ENCODE measurements around the gene MCF2L. TPM values are rescaled to one million over a fixed set of nuclear protein-coding genes. Genes with fewer than 3 reads are reported as not detected.
"Not testable (repeated sequence)": the region's sequence is repeated elsewhere in the genome, so short reads cannot be mapped to it uniquely, and the experiment has no call there.

Gene MCF2L
- total RNA-seq, 2 experiments from 2014 or later = 7.9 to 8.7 TPM

DNA sequence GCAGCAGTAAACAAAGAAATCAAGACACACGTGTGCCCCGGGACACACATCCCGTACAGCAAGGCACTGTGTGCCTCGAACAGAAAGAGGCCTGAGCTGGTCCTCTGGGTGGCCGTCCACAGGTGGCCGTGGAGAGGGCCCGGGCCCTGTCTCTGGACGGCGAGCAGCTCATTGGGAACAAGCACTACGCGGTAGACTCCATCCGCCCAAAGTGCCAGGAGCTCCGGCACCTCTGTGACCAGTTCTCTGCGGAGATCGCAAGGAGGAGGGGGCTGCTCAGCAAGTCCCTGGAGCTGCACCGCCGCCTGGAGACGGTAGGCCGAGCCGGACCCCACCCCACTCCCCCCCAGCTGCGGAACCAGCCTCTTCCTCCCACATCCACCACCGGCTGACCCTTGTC is 105.9 kb downstream of the MCF2L start:
- ChIA-PET POLR2A (no interaction called here), CTCF (no interaction called here)

DNA sequence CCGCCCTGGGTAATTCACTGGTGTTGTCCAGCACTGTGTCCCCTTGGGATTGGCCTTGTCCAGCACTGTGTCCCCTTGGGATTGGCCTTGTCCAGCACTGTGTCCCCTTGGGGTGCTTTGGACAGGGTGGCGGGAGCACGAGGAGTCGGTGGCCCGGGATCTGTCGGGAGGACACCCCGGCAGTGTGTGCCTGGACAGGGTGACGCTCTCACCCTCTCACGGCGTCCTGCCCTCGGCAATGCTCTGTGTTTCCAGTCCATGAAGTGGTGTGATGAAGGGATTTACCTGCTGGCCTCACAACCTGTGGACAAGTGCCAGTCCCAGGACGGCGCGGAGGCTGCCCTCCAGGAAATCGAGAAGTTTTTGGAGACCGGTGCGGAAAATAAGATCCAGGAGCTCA is 106.7 kb downstream of the MCF2L start:
- CTCF ChIA-PET = no interaction called here
- POLR2A ChIA-PET = no interaction called here

DNA sequence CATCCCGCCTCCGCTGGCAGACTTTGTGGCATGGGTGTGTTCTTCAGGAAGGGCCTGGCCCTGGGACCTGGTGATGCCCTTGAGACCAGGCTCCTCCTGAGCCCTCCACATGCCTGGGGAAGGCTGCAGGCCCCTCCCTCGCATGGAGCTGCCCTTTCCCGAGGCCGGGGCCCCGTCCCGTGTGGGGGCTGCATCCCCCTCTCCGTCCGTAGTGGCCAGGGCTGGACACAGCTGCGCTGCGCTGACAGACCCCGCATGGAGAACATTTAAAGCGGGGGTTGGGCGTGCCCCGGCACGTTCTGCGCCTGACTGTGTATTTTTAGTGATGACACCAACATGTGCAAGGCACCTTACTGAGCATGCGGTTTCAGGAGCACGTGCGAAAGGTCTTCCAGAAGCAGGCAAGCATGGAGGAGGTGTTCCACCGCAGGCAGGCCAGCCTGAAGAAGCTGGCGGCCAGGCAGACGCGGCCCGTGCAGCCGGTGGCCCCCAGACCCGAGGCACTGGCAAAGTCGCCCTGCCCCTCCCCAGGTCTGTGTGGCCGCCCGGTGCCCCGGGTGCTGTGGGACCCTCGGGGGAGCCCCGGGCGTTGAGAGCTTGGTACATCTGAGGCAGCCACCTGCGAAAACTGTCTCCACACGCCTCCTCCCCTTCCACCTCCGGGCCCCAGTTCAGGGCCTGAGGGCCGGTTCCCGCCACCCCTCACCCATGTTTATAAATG is 107.8 kb downstream of the MCF2L start:
- ChIA-PET CTCF (no interaction called here), POLR2A (no interaction called here)

DNA sequence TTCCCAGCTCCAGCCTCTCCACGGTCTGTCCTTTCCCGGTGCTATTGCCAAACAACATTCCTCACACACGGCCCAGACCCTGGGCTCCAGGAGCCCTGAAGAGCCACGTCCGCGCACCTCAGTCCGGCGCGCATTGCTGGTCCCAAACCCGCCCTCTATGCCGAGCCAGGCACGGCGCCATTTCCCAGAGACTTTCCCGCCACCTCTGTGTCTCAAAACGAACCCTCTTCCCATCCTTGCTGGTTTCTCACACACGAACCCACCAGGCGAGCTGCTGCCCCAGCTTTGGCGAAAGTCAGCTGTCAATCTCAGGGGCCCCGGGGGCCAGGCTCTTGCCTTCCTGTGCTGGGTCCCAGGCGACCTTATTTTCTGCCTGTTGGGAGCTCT is 108.5 kb downstream of the MCF2L start:
- ChIA-PET POLR2A (no interaction called here), CTCF (no interaction called here)

DNA sequence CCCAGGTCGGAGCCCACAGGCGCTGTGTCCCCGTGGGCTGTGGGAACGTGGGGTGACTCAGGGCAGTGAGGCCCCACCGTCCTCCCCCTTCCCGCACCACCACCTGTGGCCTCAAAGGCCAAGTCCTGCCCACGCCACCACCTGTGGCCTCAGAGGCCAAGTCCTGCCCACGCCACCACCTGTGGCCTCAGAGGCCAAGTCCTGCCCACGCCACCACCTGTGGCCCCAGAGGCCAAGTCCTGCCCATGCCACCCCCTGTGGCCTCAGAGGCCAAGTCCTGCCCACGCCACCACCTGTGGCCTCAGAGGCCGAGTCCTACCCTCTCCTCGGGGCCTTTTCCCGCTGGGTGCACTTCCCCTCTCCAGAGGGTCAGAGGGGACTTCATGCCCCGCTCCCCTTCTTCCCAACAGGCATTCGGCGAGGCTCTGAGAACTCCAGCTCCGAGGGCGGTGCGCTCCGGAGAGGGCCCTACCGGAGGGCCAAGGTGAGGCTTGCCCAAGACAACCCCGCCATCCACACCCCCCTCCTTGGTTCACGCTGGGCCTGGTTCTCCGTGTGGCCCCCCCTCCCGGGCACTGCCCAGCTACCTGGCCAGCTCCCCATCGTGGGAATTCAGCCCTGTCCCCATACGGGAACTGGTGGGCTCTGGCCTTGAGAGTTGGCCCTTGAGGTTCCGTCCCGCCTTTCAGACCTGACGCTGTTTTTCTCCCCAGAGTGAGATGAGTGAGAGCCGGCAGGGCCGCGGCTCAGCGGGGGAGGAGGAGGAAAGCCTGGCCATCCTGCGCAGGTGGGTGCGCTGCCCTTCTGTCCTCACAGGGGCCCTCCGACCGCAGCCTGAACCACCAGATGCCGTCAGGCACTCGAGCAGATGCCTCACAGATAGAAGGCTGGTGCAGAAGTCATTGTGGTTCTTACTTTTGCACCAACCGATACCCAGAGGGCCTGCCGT is 109.2 kb downstream of the MCF2L start:
- ChIA-PET CTCF (no interaction called here), POLR2A (no interaction called here)

DNA sequence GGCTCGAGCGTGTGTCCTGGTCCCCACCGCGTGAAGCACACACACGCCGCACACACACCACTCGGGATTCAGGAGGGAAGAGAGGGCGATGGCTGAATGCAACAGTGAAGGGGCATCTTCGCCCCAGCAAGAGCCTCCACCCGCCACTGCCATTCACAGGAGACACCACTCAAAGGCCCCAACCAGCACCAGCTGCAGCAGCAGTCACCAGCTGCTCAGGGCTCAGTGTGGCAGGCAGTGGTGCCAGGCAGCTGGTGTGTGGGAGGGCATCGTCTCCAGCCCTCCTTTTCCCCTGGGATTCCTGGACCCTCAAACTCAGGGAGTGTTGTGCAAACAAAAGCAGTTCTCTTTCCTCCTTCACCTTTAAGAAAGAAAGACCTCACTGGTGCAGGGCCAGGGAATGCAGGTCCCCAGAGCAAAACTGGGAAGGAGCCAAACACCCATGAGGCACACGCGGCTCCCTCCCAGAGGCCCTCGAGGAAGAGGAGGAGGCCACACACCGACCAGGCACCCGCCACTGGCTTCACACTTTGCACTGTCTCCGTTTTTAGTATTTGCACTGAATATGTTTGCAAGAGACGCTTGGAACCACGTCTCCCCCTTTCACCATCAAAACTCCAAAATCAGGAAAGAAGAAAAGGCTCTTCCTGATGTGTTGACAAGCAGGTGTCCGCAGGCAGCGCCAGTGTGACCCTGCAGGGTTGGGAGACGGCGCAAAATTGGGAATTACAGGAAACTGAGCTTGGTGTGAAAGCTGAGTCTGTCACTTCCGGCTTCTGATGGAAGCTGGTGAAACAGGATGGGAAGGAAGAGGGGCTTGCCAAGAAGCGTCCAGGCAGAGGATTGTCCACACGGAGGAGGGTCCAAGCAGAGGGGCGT is 110.1 kb downstream of the MCF2L start:
- CTCF ChIA-PET = no interaction called here
- POLR2A ChIA-PET = no interaction called here

DNA sequence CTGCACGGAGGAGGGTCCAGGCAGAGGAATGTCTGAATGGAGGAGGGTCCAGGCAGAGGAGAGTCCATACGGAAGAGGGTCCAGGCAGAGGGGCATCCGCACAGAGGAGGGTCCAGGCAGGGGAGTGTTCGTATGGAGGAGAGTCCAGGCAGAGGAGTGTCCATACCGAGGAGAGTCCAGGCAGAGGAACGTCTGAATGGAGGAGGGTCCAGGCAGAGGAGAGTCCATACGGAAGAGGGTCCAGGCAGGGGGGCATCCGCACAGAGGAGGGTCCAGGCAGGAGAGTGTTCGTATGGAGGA is 110.7 kb downstream of the MCF2L start:
- POLR2A ChIA-PET, CTCF ChIA-PET: not testable (repeated sequence)

DNA sequence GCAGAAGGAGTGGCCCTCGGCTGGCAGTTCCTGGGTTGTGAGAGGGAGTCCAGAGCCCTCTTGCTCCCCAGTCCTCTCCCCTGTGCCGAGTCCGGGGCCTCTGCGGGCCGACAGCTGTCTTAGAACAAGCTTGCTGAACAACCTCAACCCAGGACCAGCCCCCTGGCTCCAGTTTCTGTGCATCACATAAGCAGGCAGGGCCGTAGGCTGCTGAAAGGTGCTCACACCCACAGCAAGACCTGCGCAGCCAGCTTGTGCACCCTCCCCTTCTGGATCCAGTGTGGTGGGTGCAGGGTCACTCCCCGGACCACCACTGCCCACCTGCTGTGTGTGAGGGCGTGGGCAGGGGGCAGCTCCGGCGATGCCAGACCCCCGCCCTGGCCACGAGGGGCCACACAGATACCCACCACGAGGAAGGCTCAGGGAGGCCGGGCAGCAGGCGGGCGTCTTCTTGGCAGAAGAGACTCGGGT is 111.4 kb downstream of the MCF2L start:
- CTCF ChIA-PET = no interaction called here
- POLR2A ChIA-PET = no interaction called here

DNA sequence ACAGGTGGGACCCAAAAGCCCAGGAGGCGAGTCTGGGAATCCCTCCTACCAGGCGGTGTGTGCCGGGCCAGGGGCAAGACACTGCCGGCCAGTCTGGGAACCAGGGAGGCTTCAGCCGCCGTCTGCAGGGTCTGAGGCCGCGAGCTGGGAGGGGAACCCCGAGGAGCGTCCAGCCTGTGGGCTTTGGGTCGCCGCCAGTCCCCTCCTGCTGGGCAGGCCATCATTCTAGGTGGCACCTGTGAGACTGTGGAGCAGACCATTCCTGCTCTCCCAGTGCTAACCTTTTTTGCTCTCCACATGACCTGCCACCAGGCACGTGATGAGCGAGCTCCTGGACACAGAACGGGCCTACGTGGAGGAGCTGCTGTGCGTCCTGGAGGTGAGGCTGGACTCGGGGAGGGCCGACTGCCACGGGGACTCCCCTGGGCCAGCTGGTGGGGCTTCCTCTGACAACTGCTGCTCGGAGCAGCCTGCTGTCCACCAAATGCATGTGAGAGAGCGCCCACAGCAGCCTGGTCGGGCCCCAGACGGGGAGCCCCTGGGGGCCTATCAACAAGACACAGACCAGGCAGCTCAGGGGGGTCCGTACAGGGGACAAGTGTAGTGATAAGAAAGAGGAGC is 112.0 kb downstream of the MCF2L start:
- ChIA-PET CTCF (no interaction called here), POLR2A (no interaction called here)

DNA sequence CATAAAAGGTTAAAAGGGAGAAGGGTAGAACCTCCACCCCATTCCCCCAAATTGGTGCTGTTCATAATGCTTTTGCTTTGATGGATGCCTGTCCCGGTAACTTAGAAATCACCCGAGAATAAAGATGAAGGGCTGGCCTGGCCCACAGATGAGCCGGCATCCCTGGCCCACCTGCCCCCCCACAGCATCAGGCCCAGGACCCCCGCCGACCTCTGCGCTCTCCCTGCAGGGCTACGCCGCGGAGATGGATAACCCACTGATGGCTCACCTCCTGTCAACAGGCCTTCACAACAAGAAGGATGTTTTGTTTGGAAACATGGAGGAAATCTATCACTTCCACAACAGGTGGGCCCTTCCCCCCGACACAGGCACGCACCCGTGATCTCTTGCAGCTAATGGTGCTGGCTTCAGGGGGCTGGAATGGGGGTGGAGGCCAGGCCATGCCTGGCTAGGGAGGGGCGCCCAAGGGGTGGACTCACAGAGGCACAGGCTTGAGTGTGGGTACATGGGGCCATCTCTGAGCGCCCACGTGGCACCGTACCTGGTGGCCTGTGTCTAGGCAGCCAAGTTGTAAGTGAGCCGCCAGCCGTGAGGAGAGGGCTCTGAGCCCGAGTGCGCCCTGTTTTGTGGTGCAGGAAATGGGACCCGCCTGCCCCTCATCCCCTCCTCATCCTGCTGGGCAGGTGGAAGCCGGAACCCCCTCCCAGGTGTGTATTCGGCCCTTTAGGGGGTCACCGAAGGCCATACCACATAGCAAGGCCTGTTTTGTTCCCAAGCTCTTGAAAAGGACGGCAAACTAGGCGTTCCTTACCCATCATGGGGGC is 113.4 kb downstream of the MCF2L start:
- POLR2A ChIA-PET = interaction anchor here (0.6 kb wide), 1 partner anchor 229 kb away, joined by 3 read pairs; no protein-coding TSS in a partner anchor

DNA sequence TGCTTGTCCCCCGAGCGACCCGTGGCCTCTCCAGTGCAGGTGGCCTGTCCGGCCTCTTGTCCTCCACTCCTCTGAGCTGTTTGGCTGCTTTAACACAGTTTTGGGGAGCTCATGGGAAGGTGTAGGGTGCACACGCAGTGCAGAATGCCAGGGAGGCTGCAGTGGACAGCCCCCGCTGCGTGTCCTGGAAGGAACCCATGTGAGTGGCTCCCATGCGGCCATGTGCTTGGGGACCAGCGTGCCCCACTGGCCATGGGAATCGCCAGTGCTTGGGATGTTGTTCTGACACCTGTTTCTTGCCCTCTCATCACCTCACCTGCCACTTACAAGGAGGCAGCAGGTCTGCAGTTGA is 114.0 kb downstream of the MCF2L start:
- ChIA-PET CTCF (no interaction called here), POLR2A (no interaction called here)

More for the DNA sequence above, 113.4 kb downstream of the MCF2L start:
- CTCF ChIA-PET = no interaction called here

DNA sequence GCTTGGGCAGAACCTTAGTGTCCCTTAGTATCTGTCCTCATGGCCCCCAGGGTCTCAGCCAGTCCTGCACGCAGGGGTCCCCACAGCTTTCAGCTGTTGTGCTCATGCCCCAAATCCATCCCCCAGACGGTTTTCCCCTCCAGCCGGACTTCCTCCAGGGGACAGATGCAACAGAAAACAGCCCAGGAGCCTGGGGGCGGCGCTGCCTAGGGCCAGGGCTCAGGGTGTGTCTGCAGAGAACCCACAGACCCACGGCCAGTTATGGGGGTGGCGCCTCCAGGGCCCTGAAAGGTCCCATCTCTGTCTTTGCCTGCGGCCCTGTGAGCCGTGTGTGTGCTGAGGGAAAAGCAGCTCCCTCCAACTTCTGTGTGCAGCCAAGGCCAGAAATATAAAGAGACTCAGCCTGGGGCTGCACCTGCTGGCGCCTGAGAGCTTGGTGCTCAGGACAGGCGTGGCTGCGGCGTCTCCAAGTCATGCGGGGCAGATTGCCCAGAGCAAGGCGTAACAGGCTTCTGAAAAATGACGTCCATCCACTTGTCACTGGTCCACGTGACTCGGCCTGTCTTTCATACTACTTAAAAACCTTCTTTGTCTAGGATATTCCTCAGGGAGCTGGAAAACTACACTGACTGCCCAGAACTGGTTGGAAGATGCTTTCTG is 114.5 kb downstream of the MCF2L start:
- ChIA-PET CTCF (no interaction called here), POLR2A (no interaction called here)

DNA sequence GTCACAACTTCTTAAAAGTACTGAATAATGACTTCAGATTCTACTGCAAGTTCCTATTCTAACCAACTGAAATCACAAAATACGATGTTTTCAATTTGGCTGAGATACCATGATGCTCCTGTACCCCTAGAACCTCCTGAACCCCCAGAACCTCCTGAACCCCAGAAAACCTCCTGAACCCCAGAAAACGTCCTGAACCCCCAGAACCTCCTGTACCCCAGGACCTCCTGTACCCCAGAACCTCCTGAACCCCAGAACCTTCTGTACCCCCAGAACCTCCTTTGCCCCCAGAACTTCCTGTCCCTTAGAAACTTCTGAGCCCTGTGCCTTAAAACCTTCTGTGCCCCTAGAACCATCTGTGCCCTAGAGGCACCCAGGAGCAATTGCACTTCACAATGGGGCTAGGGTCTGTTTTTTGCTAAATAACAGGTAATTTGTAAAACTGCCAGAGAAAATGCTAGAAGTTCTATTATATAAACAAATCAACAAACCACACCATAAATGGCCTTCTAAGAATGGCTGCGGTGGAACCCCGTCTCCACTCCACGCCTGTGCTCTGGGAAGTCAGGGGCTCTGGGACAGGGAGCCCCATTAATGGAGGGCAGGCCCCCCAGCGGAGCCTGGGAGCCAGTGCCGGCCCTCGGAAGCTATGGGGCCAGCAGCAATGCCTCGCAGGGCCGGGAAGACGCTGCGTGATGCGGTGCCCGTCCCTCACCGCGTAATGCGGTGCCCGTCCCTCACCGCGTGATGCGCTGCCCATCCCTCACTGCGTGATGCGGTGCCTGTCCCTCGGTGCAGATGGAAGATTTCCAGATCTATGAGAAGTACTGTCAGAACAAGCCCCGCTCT is 115.3 kb downstream of the MCF2L start:
- ChIA-PET POLR2A (no interaction called here), CTCF (no interaction called here)

DNA sequence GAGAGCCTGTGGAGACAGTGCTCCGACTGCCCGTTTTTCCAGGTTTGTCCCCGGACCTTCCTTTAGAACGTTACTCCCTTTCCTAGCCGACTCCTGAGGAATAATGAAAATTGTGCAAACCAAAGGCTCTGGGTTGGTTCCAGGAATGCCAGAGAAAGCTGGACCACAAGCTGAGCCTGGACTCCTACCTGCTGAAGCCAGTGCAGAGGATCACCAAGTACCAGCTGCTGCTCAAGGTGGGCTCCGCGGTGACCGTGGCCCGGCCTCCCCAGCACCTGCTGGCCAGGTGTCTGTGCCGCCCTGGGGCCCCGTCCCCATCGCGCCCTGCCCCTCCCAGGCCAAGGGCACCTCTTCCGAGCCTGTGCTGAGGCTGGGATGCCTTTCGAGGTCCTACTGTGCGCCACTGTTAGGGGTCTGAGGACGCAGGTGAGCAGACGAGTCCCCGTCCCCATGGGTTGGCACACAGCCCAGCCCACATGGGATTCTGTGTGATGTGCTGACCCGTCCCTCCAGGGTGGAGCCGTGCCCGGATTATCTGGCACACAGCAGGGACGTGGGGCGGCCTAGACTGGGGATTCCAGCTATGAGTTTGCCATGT is 116.0 kb downstream of the MCF2L start:
- ChIA-PET POLR2A (no interaction called here), CTCF (no interaction called here)

DNA sequence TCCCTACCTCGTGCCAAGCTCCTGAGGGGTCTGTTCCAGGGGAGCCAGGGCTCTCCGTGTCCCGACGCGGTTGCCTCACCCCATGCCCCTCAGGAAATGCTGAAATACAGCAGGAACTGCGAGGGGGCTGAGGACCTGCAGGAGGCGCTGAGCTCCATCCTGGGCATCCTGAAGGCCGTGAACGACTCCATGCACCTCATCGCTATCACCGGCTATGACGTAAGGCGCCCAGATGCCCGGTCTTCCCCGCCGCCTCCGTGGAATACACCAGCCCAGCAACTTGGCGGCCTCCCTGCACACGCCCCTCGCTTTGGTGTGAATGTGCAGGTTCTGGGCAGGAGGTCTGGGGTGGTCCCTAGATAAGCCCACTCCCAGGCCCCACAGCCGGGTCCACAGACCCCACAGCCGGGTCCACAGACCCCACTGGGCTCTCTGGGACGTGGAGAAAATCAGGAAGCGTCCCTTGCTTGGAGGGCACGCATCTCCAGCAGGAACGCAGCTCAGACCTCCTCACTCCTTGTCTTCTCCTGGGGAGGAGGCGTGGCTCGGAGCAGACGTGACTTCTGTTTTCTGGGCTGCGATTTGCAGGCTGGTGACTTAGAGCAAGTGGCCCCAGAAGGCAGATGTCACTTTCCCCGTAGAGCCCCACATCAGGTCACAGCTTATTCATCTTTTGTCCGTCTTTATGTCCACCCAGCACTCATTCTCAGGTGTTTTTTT is 117.2 kb downstream of the MCF2L start:
- ChIA-PET CTCF (no interaction called here), POLR2A (no interaction called here)

DNA sequence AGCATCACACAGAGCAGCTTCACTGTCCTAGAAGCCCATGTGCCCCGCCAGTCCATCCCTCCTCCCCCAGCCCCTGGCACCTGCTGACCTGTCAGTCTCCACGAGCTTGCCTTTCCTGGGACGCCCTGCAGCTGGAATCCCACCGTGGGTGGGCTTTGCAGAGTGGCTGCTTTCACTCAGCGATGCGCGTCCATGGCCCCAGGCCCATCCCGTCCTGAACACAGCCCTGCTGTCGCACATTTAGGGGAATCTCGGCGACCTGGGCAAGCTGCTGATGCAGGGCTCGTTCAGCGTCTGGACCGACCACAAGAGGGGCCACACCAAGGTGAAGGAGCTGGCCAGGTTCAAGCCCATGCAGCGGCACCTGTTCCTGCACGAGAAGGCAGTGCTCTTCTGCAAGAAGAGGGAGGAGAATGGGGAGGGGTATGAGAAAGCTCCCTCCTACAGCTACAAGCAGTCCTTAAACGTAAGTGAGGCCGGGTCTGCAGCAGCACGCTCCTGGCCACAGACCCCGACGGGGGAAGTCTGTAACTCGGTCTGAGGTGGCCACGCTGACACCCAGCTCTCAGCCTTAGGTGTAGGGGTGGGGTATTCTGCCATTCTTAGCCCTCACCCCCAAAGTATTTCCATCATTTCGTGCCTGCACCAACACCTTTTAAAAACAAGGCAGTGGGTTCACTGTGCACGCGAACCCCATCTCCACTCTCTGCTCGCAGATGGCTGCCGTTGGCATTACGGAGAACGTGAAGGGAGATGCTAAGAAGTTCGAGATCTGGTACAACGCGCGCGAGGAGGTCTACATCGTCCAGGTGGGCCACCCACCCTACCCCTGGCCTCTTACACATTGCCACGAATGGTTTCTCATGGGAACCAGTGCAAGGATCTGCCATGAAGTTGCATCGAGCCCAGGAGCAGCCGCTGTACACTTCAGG is 118.2 kb downstream of the MCF2L start:
- ChIA-PET CTCF (no interaction called here), POLR2A (no interaction called here)
